Right lung (tissue), 5 donors: ENCODE results near the gene RTN4IP1. TPM values are rescaled to one million over a fixed set of nuclear protein-coding genes. Genes with fewer than 3 reads are reported as not detected.
"Not testable (repeated sequence)": the region's sequence is repeated elsewhere in the genome, so short reads cannot be mapped to it uniquely, and the experiment has no call there.

Experiments used
- DNase-seq, 2 donors: peaks; one replicate each; pipeline ENCODE4 v3.0.0-alpha.2; 2013
- polyA plus RNA-seq, 5 donors: library from polyadenylated mRNA; unstranded; fragments of 120-200 nt; gene quantifications; one replicate each; pipeline versions ENCODE4 v1.2.1 to v1.2.3, GENCODE V29; 2013; ENCODE audit warnings: inconsistent platforms in 1 of 5, low replicate concordance in 1 of 5; ENCODE audit not compliant: insufficient read length in 5 of 5, insufficient read depth in 1 of 5

Gene RTN4IP1
- polyA plus RNA-seq, 5 donors: 4.9 to 6.7 (median 5.5) TPM

GRCh38 chr6:106586815-106587415, 42.4 kb downstream of the RTN4IP1 start:
- DNase-seq: no peak

DNA sequence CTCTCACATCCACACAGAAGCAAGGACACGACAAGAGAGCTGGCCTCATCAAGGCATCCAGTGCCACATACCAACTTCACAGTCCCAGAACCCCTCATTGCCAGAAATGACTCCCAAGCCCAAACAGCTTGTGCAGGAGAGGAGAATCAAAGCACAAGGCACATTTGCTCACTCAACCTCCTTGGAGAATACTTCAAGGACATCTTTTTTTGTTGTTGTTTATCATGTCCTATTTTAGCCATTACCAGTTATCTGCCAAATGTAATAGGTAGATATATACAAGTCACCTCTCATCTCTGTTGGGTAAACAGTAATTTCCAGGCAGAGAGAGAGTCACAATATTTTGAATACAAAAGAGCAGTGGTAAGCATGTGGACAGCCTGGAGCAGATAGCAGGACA, 47.8 kb downstream of the RTN4IP1 start:
- DNase-seq: no peak

- no peak for DNase-seq
Measured at GRCh38 chr6:106579281-106579680, 50.0 kb downstream of the RTN4IP1 start.

DNA sequence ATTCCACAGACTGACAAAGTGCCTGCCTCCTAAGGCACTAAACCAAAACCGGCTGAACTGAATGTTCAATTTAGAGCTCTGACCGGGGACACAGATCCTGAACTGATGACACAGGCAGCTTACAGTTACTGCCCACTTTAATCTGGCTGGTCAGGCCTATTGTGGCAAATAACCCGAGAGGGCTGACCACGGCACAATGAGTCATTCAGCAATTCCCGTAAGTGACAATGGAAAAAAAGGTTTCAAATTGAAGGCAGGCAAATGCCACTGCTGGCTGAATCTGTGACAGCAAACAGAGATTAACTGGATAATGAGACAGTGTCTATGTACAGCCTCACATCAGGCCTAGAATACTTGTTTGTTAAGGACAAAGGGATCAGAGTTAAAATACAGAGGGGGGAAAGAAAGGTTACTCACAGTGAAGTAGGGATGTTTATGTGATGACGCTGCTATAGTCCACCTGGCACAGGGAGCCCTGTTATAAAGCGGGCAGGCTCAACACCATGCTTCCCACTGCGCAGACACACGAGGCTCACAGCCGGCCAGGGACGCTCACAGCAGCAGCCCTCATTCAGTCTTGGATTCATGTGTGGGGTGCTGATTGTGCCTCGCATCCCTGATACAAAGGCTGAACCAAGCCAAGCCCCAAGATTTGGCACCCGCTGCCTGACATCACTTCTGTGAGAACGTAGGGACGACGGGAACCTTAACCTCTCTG, 54.4 kb downstream of the RTN4IP1 start:
- no peak for DNase-seq

- DNase-seq: no peak
Measured at GRCh38 chr6:106572875-106573585, 56.3 kb downstream of the RTN4IP1 start.

DNA sequence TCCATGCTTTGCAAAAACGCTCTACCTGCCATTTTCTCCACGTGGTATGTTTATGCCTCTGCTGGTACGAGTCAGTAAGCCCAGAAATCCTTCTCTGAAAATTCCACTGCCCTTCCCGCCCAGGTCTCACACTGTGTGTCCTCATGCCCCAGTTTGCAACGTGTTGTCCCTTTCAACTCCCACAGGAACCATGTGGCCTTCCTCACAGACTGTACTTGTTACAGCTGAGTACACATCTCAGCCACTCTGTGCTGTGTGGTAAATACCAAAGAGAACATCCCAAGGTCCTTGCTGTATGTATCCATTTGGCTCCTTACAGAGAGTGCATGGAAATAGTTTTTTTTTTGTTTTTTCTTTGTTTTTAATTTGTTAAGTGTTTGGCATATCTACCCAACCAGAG, 56.9 kb downstream of the RTN4IP1 start:
- DNase-seq: no peak

GRCh38 chr6:106569428-106569827, 59.9 kb downstream of the RTN4IP1 start:
- DNase-seq: no peak

DNA sequence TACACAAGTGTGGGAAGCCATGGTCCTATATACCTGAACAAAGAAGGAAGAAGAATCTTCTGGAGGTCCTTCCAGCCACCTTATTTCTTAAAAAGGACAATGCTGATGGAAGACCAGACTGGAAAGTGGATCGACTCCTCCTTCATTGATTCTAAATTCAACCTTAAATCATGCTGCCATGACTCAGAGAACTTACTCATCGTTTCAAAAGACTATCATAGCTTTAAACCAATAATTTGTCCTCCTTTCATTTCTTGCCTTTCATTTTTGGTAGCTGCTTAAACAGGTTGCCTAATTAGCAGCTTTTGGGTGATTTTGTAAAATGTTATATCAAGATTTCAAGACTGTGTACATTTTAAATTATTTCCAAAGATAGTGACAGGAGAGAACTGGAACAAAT, 60.8 kb downstream of the RTN4IP1 start:
- DNase-seq: no peak

DNA sequence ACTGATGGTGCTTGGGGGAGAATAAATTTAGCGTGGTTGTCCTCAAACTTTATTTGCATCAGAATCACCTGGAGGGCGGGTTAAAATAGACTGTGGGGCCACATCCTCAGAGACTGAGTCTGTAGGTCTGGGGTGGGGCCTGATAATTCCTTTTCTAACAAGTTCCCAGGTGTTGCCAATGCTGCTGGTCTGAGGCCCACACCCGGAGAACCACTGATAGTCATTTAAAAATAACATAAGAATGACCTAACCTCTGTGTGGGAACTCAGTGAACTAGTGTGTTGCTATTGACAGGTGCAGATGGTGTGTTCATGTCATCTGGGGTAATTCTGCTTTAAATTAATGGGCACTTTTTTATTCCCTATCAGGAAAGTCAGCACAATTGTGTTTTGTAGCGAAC, 64.8 kb downstream of the RTN4IP1 start:
- no peak for DNase-seq

- DNase-seq: no peak
Measured at GRCh38 chr6:106563614-106564013, 65.7 kb downstream of the RTN4IP1 start.

- no peak for DNase-seq
Measured at GRCh38 chr6:106561686-106562405, 67.5 kb downstream of the RTN4IP1 start.

- no peak for DNase-seq
Measured at GRCh38 chr6:106560996-106561685, 68.2 kb downstream of the RTN4IP1 start.

- DNase-seq: not testable (repeated sequence)
Measured at GRCh38 chr6:106559659-106560058, 69.6 kb downstream of the RTN4IP1 start.

- DNase-seq: no peak
Measured at GRCh38 chr6:106558364-106558763, 70.9 kb downstream of the RTN4IP1 start.

- DNase-seq: no peak
Measured at GRCh38 chr6:106557837-106558236, 71.5 kb downstream of the RTN4IP1 start.

- DNase-seq: no peak
Measured at GRCh38 chr6:106556368-106556960, 72.8 kb downstream of the RTN4IP1 start.

GRCh38 chr6:106555767-106556166, 73.5 kb downstream of the RTN4IP1 start:
- DNase-seq: no peak

DNA sequence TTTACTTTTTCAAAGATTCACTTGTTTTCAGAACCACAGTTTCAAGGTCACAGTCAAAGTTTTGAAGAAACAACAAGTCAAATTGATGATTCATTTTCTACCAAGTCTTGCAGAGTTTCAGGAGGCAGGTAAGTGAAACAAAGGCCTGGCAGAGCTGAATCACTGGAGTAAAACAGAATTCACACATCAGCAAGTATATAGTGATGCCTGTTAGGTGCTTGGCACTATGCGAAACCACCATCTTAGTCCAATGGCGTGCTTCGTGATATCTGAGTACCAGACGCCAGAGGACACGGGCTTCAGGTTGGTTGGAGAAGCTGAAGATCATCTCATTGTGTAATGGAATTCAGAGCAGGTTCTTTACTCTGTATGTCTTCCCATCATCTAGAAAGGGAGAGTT, 75.9 kb downstream of the RTN4IP1 start:
- no peak for DNase-seq

- no peak for DNase-seq
Measured at GRCh38 chr6:106551155-106551554, 78.1 kb downstream of the RTN4IP1 start.

DNA sequence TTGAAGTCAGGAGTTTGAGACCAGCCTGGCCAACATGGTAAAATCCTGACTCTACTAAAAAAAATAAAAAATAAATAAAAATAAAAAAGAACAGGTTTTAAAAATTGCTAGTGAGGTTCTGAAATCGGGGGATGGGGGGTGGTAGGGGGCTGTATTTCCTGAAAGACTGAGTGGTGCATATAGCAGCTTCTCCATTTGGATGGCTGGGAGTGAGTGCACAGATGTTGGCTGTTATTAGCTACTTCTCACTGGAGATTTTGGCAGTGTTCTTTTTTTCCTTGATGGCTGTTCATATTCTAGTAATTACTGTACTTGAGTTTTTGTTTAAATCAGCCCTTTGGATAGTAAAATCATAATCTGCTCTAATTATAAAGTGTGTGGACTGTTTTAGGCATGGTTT, 79.8 kb downstream of the RTN4IP1 start:
- no peak for DNase-seq

DNA sequence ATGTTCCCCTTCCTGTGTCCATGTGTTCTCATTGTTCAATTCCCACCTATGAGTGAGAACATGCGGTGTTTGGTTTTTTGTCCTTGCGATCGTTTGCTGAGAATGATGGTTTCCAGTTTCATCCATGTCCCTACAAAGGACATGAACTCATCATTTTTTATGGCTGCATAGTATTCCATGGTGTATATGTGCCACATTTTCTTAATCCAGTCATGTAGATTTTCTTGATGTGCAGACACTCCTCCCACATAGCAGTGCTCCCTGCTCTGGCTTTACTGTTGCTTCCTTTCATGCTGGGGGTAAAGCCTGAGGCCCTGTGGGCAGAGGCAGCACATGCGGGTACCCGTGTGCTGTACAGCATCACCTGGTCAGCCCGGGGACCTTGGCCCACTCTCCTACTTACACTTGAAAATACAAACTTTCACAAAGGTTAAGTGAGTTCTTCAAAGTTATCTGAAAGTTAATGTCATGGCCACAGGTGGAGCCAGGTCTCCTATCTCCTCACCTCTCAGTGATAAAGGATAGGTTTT, 80.3 kb downstream of the RTN4IP1 start:
- DNase-seq: not testable (repeated sequence)
